ENCODE results near the gene TRPM3. TPM values are rescaled to one million over a fixed set of nuclear protein-coding genes. Genes with fewer than 3 reads are reported as not detected.

Gene TRPM3
- total RNA-seq, 2 experiments from 2014 or later, result not detected

- no peak overlapping the region for H3K4me3 Mint-ChIP-seq
- H3K27ac ChIP-seq (ENCODE audit: low read depth in 1 of 2, low read length in 2 of 2), result no peak overlapping the region
- POLR2A ChIA-PET, result no interaction called here
- H3K27ac Mint-ChIP-seq, result no peak overlapping the region
- CTCF ChIA-PET, result no interaction called here
- intact Hi-C loops (cut with DNase I, micrococcal nuclease), result no loop called here
- peaks cover 0 to 7% of the 10 kb centered on the region in 2 experiments for H3K9me3 ChIP-seq (ENCODE audit: control insufficient read depth in 1 of 2, insufficient read depth in 1 of 2, low read length in 2 of 2)
- no peaks in the 10 kb centered on the region for H3K36me3 Mint-ChIP-seq (ENCODE audit: low read depth)
- no peaks in the 10 kb centered on the region for H3K4me1 Mint-ChIP-seq (ENCODE audit: low read depth)
- H3K27me3 ChIP-seq (ENCODE audit: control insufficient read depth in 1 of 2, insufficient read depth in 2 of 2, low read length in 2 of 2), result peaks cover 0 to 5% of the 10 kb centered on the region in 2 experiments
- no peak for TF ChIP-seq CTCF (IDR thresholded peaks at IDR 0.05)
- no peaks in the 10 kb centered on the region for H3K9me3 Mint-ChIP-seq
- H3K27me3 Mint-ChIP-seq, result peaks cover 33% of the 10 kb centered on the region
- no peaks in the 10 kb centered on the region for H3K4me1 ChIP-seq (ENCODE audit: insufficient read depth, low read length)
- DNase-seq, result no peak
- no peak for ATAC-seq (ENCODE audit: poor library complexity)
- H3K4me3 ChIP-seq (ENCODE audit: low read length), result no peak overlapping the region
- no peaks in the 10 kb centered on the region for H3K36me3 ChIP-seq (ENCODE audit: insufficient read depth, low read length)
These were observed 747 bp downstream of the TRPM3 start for GRCh38 chr9:71120501-71121247.

DNA sequence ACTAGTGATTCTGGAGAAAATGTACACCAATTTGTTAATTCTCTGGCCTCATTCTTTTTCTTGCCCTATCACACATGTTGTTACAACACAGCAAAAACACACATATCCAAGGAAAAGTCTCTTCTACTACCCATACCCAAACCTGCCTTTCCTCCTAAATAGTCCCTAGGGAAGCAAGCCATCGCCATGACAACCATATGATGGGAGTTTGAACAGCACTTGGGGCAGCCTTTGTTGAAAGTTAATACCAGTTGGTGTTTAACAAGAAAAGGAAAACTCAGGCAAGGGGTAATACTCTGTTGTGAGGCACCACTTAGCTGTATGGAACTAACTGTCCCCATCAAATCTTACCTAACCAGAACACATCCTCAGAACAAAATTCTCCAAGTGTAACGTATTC, 1.7 kb downstream of the TRPM3 start:
- Histone ChIP-seq H3K36me3 (ENCODE audit: insufficient read depth, low read length) (no peaks in the 10 kb centered on the region), H3K4me3 (ENCODE audit: low read length) (no peak overlapping the region), H3K27ac (ENCODE audit: low read depth in 1 of 2, low read length in 2 of 2) (no peak overlapping the region), H3K27me3 (ENCODE audit: control insufficient read depth in 1 of 2, insufficient read depth in 2 of 2, low read length in 2 of 2) (peaks cover 0 to 5% of the 10 kb centered on the region in 2 experiments), H3K4me1 (ENCODE audit: insufficient read depth, low read length) (no peaks in the 10 kb centered on the region), H3K9me3 (ENCODE audit: control insufficient read depth in 1 of 2, insufficient read depth in 1 of 2, low read length in 2 of 2) (peaks cover 0 to 7% of the 10 kb centered on the region in 2 experiments)
- ChIA-PET POLR2A (no interaction called here), CTCF (no interaction called here)
- DNase-seq (no peak), ATAC-seq (ENCODE audit: poor library complexity) (no peak)
- no peak for TF ChIP-seq CTCF (IDR thresholded peaks at IDR 0.05)
- Mint-ChIP-seq H3K36me3 (ENCODE audit: low read depth) (no peaks in the 10 kb centered on the region), H3K27ac (no peak overlapping the region), H3K4me3 (no peak overlapping the region), H3K27me3 (peaks cover 33% of the 10 kb centered on the region), H3K9me3 (no peaks in the 10 kb centered on the region), H3K4me1 (ENCODE audit: low read depth) (no peaks in the 10 kb centered on the region)
- intact Hi-C loops (cut with DNase I, micrococcal nuclease), result no loop called here

- H3K4me1 ChIP-seq (ENCODE audit: insufficient read depth, low read length), result no peaks in the 10 kb centered on the region
- Mint-ChIP-seq H3K4me1 (ENCODE audit: low read depth) (no peaks in the 10 kb centered on the region), H3K36me3 (ENCODE audit: low read depth) (no peaks in the 10 kb centered on the region), H3K27ac (no peak overlapping the region), H3K9me3 (no peaks in the 10 kb centered on the region), H3K4me3 (no peak overlapping the region), H3K27me3 (peaks cover 27% of the 10 kb centered on the region)
- H3K9me3 ChIP-seq (ENCODE audit: control insufficient read depth in 1 of 2, insufficient read depth in 1 of 2, low read length in 2 of 2), result peaks cover 0 to 7% of the 10 kb centered on the region in 2 experiments
- H3K36me3 ChIP-seq (ENCODE audit: insufficient read depth, low read length), result no peaks in the 10 kb centered on the region
- ChIA-PET CTCF (no interaction called here), POLR2A (no interaction called here)
- intact Hi-C loops (cut with DNase I, micrococcal nuclease), result no loop called here
- ATAC-seq (ENCODE audit: poor library complexity) (no peak), DNase-seq (no peak)
- no peak for TF ChIP-seq CTCF (IDR thresholded peaks at IDR 0.05)
- H3K4me3 ChIP-seq (ENCODE audit: low read length), result no peak overlapping the region
- peaks cover 0 to 5% of the 10 kb centered on the region in 2 experiments for H3K27me3 ChIP-seq (ENCODE audit: control insufficient read depth in 1 of 2, insufficient read depth in 2 of 2, low read length in 2 of 2)
- no peak overlapping the region for H3K27ac ChIP-seq (ENCODE audit: low read depth in 1 of 2, low read length in 2 of 2)
These were observed 3.1 kb downstream of the TRPM3 start for GRCh38 chr9:71118324-71118723.

Data from CD4-positive, alpha-beta T cell (primary cell).